22Rv1 (cell line): Measurements from ENCODE around the gene IQCB1.

Source experiments
- ZFX ChIP-seq: fragments of 450-650 bp; IDR thresholded peaks from 2 replicates; pipeline ENCODE4 v1.6.1; 2017; ENCODE audit warnings: antibody characterized with exemption, borderline replicate concordance
- TF ChIP-seq, protein P1 (sequence below): fragments of 450-650 bp; IDR thresholded peaks from 2 replicates; pipeline ENCODE4 v1.5.1; 2017; ENCODE audit warnings: mild to moderate bottlenecking

- TF ChIP-seq, protein P1, sequence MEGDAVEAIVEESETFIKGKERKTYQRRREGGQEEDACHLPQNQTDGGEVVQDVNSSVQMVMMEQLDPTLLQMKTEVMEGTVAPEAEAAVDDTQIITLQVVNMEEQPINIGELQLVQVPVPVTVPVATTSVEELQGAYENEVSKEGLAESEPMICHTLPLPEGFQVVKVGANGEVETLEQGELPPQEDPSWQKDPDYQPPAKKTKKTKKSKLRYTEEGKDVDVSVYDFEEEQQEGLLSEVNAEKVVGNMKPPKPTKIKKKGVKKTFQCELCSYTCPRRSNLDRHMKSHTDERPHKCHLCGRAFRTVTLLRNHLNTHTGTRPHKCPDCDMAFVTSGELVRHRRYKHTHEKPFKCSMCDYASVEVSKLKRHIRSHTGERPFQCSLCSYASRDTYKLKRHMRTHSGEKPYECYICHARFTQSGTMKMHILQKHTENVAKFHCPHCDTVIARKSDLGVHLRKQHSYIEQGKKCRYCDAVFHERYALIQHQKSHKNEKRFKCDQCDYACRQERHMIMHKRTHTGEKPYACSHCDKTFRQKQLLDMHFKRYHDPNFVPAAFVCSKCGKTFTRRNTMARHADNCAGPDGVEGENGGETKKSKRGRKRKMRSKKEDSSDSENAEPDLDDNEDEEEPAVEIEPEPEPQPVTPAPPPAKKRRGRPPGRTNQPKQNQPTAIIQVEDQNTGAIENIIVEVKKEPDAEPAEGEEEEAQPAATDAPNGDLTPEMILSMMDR = peak; percentile 71
- TF ChIP-seq ZFX = no peak
These were observed 20.7 kb upstream of the IQCB1 start for GRCh38 chr3:121855555-121855954.
